Karpas-422 (cell line): ENCODE data around the gene SEC24C. TPM values are rescaled to one million over a fixed set of nuclear protein-coding genes. Genes with fewer than 3 reads are reported as not detected.
"Not testable (repeated sequence)": the region's sequence is repeated elsewhere in the genome, so short reads cannot be mapped to it uniquely, and the experiment has no call there.

Experiments
- DNase-seq: peaks from one replicate; pipeline ENCODE4 v3.0.0-alpha.2; 2015
- H2AFZ ChIP-seq: fragments of 200-600 bp; sonication (generic); 2 replicates; pipeline ENCODE4 v1.6.1; 2014; ENCODE audit warnings: antibody characterized with exemption, low read length, mixed read lengths
- H3K27ac ChIP-seq: fragments of 200-600 bp; sonication (generic); 2 replicates; pipeline ENCODE4 v1.5.1; 2014; ENCODE audit warnings: mild to moderate bottlenecking, low read length, moderate library complexity
- H3K27me3 ChIP-seq: fragments of 200-600 bp; sonication (generic); 2 replicates; pipeline ENCODE4 v1.6.1; 2014; ENCODE audit warnings: low read length, mixed read lengths
- H3K36me3 ChIP-seq: fragments of 200-600 bp; sonication (generic); 2 replicates; pipeline ENCODE4 v1.6.1; 2014; ENCODE audit warnings: low read length, mixed read lengths; ENCODE audit not compliant: insufficient read depth
- H3K4me1 ChIP-seq: fragments of 200-600 bp; sonication (generic); 2 replicates; pipeline ENCODE4 v1.6.1; 2014; ENCODE audit warnings: mild to moderate bottlenecking, low read length, mixed read lengths
- H3K4me2 ChIP-seq: fragments of 200-600 bp; sonication (generic); 2 replicates; pipeline ENCODE4 v1.6.1; 2014; ENCODE audit warnings: low read length, low read depth, mild to moderate bottlenecking; ENCODE audit not compliant: poor library complexity, severe bottlenecking
- H3K4me3 ChIP-seq: fragments of 200-600 bp; sonication (generic); 2 replicates; pipeline ENCODE4 v1.5.1; 2014; ENCODE audit warnings: mild to moderate bottlenecking, antibody characterized with exemption, low read length, mixed read lengths
- H3K79me2 ChIP-seq: fragments of 200-600 bp; sonication (generic); 2 replicates; pipeline ENCODE4 v1.6.1; 2014; ENCODE audit warnings: mild to moderate bottlenecking, low read length, mixed read lengths
- H3K9ac ChIP-seq: fragments of 200-600 bp; sonication (generic); 2 replicates; pipeline ENCODE4 v1.6.0; 2014; ENCODE audit warnings: low read length
- H3K9me2 ChIP-seq: fragments of 200-600 bp; sonication (generic), shearing (Covaris generic); replicated peaks from 2 replicates; pipeline ENCODE4 v1.6.0; 2014; ENCODE audit warnings: mild to moderate bottlenecking, low read length, moderate library complexity; ENCODE audit not compliant: insufficient read depth
- H3K9me3 ChIP-seq: fragments of 300-700, 200-600 bp; sonication (generic); 2 replicates; pipeline ENCODE4 v1.6.1; 2014; ENCODE audit warnings: low read length, mixed read lengths
- H4K20me1 ChIP-seq: fragments of 200-600 bp; sonication (generic); 2 replicates; pipeline ENCODE4 v1.6.1; 2014; ENCODE audit warnings: mild to moderate bottlenecking, antibody characterized with exemption, low read length, low read depth; ENCODE audit not compliant: insufficient read depth
- total RNA-seq: library from RNA; depleted of rRNA; stranded (reverse); fragments of >200 nt; shearing (Covaris generic); gene quantifications from 2 replicates; pipeline ENCODE4 v1.2.3, GENCODE V29; 2014; ENCODE audit warnings: low replicate concordance

The SEC24C gene
- total RNA-seq, 1 experiment from 2014 or later: 84.6 TPM

DNA sequence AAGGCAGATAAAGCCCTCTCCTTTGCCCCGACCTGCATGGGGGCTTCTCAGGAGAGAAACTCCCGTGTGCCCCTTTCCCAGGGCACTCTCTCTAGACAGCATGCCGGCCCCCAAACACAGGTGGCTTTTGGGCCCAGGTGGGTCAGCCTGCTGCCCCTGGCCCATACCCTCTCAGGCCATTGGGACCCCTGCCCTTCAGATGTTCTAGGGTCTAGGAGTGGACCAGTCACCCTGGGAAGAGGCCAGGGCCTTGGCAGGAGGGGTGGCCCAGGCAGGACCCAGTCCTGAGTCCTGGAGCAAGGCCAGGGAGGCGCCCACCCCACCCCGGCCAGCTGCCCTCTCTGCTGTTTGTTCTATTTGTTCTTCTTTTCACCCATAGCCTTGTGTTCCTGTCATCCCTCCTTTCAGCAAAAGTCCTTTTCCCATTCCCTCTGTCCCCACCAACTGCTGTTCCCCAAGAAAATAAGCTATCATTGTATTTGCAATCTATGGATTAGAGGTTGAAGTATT lies 9.3 kb upstream of the SEC24C start:
- Histone ChIP-seq H3K4me1 (peaks cover 8% of the 10 kb centered on the region), H3K79me2 (peaks cover 24% of the 10 kb centered on the region), H2AFZ (no peak overlapping the region), H3K9me3 (no peaks in the 10 kb centered on the region), H4K20me1 (no peaks in the 10 kb centered on the region), H3K9me2 (no peaks in the 10 kb centered on the region), H3K27ac (no peak overlapping the region), H3K4me3 (no peak overlapping the region), H3K9ac (no peak overlapping the region), H3K27me3 (no peaks in the 10 kb centered on the region), H3K4me2 (no peak overlapping the region), H3K36me3 (no peaks in the 10 kb centered on the region)
- no peak for DNase-seq

DNA sequence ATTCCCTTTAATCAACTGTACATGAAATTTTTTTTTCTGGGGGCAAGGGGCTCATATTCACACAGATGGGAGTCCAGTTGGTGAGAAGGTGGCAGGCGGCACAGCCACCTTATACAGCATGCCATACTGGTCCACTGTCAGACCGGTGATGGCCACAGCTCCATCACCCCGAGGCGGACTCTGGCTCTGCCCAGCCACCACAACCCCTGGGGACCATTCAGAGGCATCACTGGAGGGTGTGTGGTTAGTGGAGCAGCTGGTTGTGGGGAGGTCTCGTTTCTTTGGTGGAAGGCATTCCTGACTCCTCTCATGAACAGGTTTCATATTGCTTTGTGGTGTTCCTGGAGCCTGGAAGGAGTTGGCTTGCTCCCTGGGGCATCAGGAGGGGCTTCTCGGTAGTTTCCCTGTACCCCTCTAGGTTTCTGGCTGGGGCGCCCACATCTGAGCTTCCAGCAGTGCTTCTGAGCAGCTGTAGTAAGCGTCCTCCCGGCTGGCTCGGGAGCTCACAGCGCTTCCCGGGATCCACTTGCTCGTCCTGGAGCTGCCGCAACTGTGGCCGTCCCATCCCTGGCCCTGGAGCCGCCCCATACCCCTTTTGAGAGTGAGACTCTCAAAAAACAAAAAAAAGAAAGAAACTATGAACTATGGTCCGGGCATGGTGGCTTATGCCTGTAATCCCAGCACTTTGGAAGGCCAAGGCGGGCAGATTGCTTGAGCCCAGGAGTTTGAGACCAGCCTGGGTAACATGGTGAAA lies 3.5 kb upstream of the SEC24C start:
- H3K9me3 ChIP-seq, H3K27ac ChIP-seq, H3K4me2 ChIP-seq: not testable (repeated sequence)

DNA sequence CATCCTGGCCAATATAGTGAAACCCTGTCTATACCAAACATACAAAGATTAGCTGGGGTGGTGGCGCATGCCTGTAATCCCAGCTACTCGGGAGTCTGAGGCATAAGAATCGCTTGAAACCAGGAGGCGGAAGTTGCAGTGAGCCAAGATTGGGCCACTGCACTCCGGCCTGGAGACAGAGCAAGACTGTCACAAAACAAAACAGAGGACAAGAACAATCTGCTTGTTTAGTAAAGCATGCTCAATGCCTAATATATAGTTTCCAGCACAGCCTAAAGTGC lies 1.8 kb upstream of the SEC24C start:
- H3K27me3 ChIP-seq: no peaks in the 10 kb centered on the region
- H3K79me2 ChIP-seq: peaks cover 52% of the 10 kb centered on the region
- peak overlapping the region; percentile 95 for H3K4me2 ChIP-seq
- peak overlapping the region; percentile 86; the same call in 1 of the 2 replicates for H3K4me3 ChIP-seq
- H4K20me1 ChIP-seq: no peaks in the 10 kb centered on the region
- H3K27ac ChIP-seq: peak overlapping the region; percentile 67; the same call in 1 of the 2 replicates
- no peaks in the 10 kb centered on the region for H3K9me2 ChIP-seq
- peaks cover 36% of the 10 kb centered on the region for H3K4me1 ChIP-seq
- no peak for DNase-seq
- H3K36me3 ChIP-seq: peaks cover 9% of the 10 kb centered on the region; the same call in 1 of the 2 replicates
- H3K9ac ChIP-seq: no peak overlapping the region
- no peaks in the 10 kb centered on the region for H3K9me3 ChIP-seq
- no peak overlapping the region for H2AFZ ChIP-seq

More for the DNA sequence above, 3.5 kb upstream of the SEC24C start:
- Histone ChIP-seq H3K79me2 (peaks cover 39% of the 10 kb centered on the region), H3K4me1 (peaks cover 33% of the 10 kb centered on the region)
- H3K4me3 ChIP-seq, H3K27me3 ChIP-seq, H3K9me2 ChIP-seq, H4K20me1 ChIP-seq, DNase-seq, H3K9ac ChIP-seq, H3K36me3 ChIP-seq, H2AFZ ChIP-seq: not testable (repeated sequence)

DNA sequence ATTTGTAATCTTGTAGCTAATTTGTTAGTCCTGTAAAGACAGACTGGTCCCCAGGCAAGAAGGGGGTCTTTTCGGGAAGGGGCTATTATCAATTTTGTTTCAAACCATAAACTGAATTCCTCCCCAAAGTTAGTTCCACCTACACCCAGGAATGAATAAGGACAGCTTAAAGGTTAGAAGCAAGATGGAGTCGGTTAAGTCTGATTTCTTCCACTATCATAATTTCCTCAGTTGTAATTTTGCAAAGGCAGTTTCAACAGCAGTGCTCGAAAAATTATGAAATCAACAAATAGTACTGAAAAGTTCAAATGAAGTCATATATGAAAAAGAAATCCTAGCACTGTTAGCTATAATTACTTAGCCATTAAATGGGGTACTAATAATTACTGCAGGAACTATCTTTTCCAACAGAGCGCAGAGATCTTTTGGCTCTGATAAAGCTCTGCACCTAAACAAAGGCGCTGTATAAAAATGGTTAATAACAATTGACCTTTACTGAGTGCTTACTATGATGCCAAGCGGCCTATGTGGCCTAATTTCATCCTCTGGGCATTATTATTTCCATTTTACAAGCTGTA lies 756 bp upstream of the SEC24C start:
- peaks cover 36% of the 10 kb centered on the region for H3K4me1 ChIP-seq
- peak overlapping the region; percentile 93 for H3K9ac ChIP-seq
- no peaks in the 10 kb centered on the region for H3K9me3 ChIP-seq
- H3K4me3 ChIP-seq: peak overlapping the region; percentile 86
- H3K27ac ChIP-seq: peak overlapping the region; percentile 67
- peaks cover 52% of the 10 kb centered on the region for H3K79me2 ChIP-seq
- peak overlapping the region; percentile 12 for H2AFZ ChIP-seq
- no peaks in the 10 kb centered on the region for H3K27me3 ChIP-seq
- peak overlapping the region; percentile 95 for H3K4me2 ChIP-seq
- no peaks in the 10 kb centered on the region for H3K9me2 ChIP-seq
- H4K20me1 ChIP-seq: no peaks in the 10 kb centered on the region
- no peak for DNase-seq
- H3K36me3 ChIP-seq: peaks cover 9% of the 10 kb centered on the region; the same call in 1 of the 2 replicates

DNA sequence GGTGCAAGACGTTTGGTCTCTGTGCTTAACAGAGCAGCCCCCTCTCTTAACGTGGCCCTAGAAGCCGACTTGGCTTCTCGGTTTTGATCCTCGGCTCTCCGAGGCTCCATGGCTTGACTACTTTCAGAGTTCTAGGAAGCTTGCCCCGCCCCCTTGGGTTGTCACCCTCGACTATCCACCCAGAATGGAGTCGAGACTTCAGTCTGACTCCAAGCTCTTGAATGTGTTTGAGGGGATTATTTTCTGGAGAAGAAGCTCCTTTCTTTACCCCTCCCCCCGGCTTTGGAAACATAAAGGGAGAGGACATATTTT lies 448 bp downstream of the SEC24C start:
- Histone ChIP-seq H3K9me3 (no peaks in the 10 kb centered on the region), H3K27me3 (no peaks in the 10 kb centered on the region), H3K4me1 (peaks cover 36% of the 10 kb centered on the region), H3K36me3 (peaks cover 14% of the 10 kb centered on the region; the same call in 1 of the 2 replicates), H4K20me1 (no peaks in the 10 kb centered on the region), H3K27ac (peak overlapping the region; percentile 67; the same call in 1 of the 2 replicates), H3K79me2 (peaks cover 58% of the 10 kb centered on the region), H2AFZ (no peak overlapping the region; the same call in 1 of the 2 replicates), H3K4me3 (peak overlapping the region; percentile 86), H3K4me2 (peak overlapping the region; percentile 95), H3K9ac (peak overlapping the region; percentile 93), H3K9me2 (no peaks in the 10 kb centered on the region)
- peak; percentile 74 for DNase-seq

DNA sequence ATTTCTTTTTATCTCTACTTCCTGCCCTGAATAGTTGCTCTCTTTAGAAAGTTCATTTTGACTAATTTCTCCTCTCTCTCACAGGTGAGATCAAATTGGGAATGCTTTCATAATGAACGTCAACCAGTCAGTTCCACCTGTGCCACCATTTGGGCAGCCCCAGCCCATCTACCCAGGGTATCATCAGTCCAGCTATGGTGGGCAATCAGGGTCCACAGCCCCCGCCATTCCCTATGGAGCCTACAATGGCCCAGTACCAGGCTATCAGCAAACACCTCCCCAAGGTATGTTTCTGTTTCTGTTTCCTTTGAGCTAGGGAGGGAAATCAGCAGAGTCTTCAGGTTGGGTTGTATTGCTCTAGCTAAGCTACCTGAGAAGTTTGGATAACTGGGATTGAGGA lies 2.5 kb downstream of the SEC24C start:
- peaks cover 31% of the 10 kb centered on the region; the same call in 1 of the 2 replicates for H3K36me3 ChIP-seq

DNA sequence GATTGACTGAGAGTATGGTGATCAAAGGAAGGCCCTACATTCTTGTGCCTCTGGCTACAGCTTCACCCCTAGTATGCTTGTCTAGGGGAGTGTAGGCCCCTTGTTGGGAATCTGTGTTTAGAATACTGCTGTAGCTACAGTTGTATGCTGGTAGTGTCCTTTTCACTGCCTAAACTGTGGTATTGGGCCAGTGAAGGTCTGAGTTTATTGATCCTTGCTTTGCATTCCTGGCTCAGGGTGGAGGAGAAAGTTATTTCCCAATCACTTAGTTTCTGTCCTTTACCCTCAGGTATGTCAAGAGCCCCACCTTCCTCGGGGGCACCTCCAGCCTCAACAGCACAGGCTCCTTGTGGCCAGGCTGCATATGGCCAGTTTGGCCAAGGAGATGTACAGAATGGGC lies 6.6 kb downstream of the SEC24C start:
- Histone ChIP-seq H3K4me1 (peaks cover 2% of the 10 kb centered on the region; the same call in 1 of the 2 replicates), H2AFZ (no peak overlapping the region), H4K20me1 (no peaks in the 10 kb centered on the region), H3K27ac (no peak overlapping the region), H3K79me2 (peaks cover 41% of the 10 kb centered on the region), H3K9me3 (no peaks in the 10 kb centered on the region), H3K9me2 (no peaks in the 10 kb centered on the region), H3K4me3 (no peak overlapping the region), H3K36me3 (peaks cover 40% of the 10 kb centered on the region; the same call in 1 of the 2 replicates), H3K27me3 (no peaks in the 10 kb centered on the region), H3K4me2 (no peak overlapping the region), H3K9ac (no peak overlapping the region)
- DNase-seq: no peak

More for the DNA sequence above, 2.5 kb downstream of the SEC24C start:
- Histone ChIP-seq H3K4me2 (no peak overlapping the region), H3K4me3 (no peak overlapping the region), H4K20me1 (no peaks in the 10 kb centered on the region), H3K9ac (no peak overlapping the region), H2AFZ (no peak overlapping the region), H3K9me2 (no peaks in the 10 kb centered on the region), H3K79me2 (peaks cover 71% of the 10 kb centered on the region), H3K27me3 (no peaks in the 10 kb centered on the region), H3K4me1 (peaks cover 30% of the 10 kb centered on the region), H3K9me3 (no peaks in the 10 kb centered on the region), H3K27ac (no peak overlapping the region)
- DNase-seq: no peak

DNA sequence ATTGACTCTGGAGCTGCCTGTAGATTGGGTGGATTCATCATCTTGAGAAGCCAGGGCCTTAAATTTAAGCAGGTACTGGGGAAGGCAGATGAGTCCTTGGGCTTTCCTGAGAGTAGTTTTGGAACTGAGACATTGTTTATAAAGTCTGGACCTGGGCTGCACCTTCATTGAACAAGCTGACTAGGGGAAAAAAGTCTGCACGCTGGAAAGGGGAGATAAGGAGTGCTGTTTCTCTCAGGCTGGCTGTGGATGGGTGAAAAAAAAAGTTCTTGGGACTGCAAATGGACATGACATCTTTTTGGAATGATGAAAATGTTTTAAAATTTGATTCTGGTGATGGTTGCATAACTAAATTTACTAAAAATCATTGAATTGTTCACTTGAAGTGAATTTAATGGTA lies 12.0 kb downstream of the SEC24C start:
- H2AFZ ChIP-seq: no peak overlapping the region
- peaks cover 32% of the 10 kb centered on the region for H3K79me2 ChIP-seq
- H3K9ac ChIP-seq: no peak overlapping the region
- no peaks in the 10 kb centered on the region for H3K9me3 ChIP-seq
- H3K27me3 ChIP-seq: no peaks in the 10 kb centered on the region
- H4K20me1 ChIP-seq: peaks cover 3% of the 10 kb centered on the region; the same call in 1 of the 2 replicates
- no peak for DNase-seq
- H3K9me2 ChIP-seq: no peaks in the 10 kb centered on the region
- peaks cover 32% of the 10 kb centered on the region for H3K36me3 ChIP-seq
- no peak overlapping the region for H3K4me3 ChIP-seq
- H3K4me1 ChIP-seq: peaks cover 9% of the 10 kb centered on the region
- H3K4me2 ChIP-seq: no peak overlapping the region
- H3K27ac ChIP-seq: no peak overlapping the region
